HG02588 (cell line): Measurements from ENCODE around the gene MACROD2.

ENCODE experiments used
- ATAC-seq: cut with Tn5 transposase; IDR thresholded peaks from one replicate; pipeline ENCODE4 v1.9.1; 2021; ENCODE audit warnings: mild to moderate bottlenecking, moderate library complexity; ENCODE audit not compliant: unreplicated experiment

Gene MACROD2

GRCh38 chr20:16040742-16041141 lies 2045.4 kb downstream of the MACROD2 start:
- no peak for ATAC-seq

- ATAC-seq, result no peak
Observed at GRCh38 chr20:16042731-16043130, 2047.4 kb downstream of the MACROD2 start.

GRCh38 chr20:16043931-16044330 lies 2048.6 kb downstream of the MACROD2 start:
- ATAC-seq, result no peak

- no peak for ATAC-seq
Observed at GRCh38 chr20:16048876-16049275, 2053.6 kb downstream of the MACROD2 start.

- ATAC-seq, result no peak
Observed at GRCh38 chr20:16049529-16050093, 2054.3 kb downstream of the MACROD2 start.

GRCh38 chr20:16050366-16050765 lies 2055.1 kb downstream of the MACROD2 start:
- no peak for ATAC-seq

- no peak for ATAC-seq
Observed at GRCh38 chr20:16051968-16052367, 2056.7 kb downstream of the MACROD2 start.

GRCh38 chr20:16052456-16052855 lies 2057.1 kb downstream of the MACROD2 start:
- ATAC-seq, result no peak

GRCh38 chr20:16054985-16055384 lies 2059.7 kb downstream of the MACROD2 start:
- ATAC-seq, result no peak

GRCh38 chr20:16057651-16058050 lies 2062.3 kb downstream of the MACROD2 start:
- no peak for ATAC-seq

- no peak for ATAC-seq
Observed at GRCh38 chr20:16058268-16058667, 2063.0 kb downstream of the MACROD2 start.

- no peak for ATAC-seq
Observed at GRCh38 chr20:16059841-16060240, 2064.5 kb downstream of the MACROD2 start.

- no peak for ATAC-seq
Observed at GRCh38 chr20:16061351-16061750, 2066.0 kb downstream of the MACROD2 start.

- no peak for ATAC-seq
Observed at GRCh38 chr20:16062661-16063581, 2067.6 kb downstream of the MACROD2 start.

- ATAC-seq, result no peak
Observed at GRCh38 chr20:16063881-16064280, 2068.6 kb downstream of the MACROD2 start.

GRCh38 chr20:16064989-16065707 lies 2069.8 kb downstream of the MACROD2 start:
- ATAC-seq, result no peak

- ATAC-seq, result no peak
Observed at GRCh38 chr20:16066571-16066970, 2071.3 kb downstream of the MACROD2 start.

GRCh38 chr20:16069389-16070010 lies 2074.2 kb downstream of the MACROD2 start:
- peak; percentile 93 for ATAC-seq

- no peak for ATAC-seq
Observed at GRCh38 chr20:16072220-16072619, 2076.9 kb downstream of the MACROD2 start.

- ATAC-seq, result no peak
Observed at GRCh38 chr20:16078172-16078898, 2083.0 kb downstream of the MACROD2 start.

- ATAC-seq, result no peak
Observed at GRCh38 chr20:16081421-16081820, 2086.1 kb downstream of the MACROD2 start.
